ENCODE data around the gene SPOCD1. TPM values are rescaled to one million over a fixed set of nuclear protein-coding genes. Genes with fewer than 3 reads are reported as not detected.

Gene SPOCD1
- total and polyA plus RNA-seq, 11 donors = 0.19 to 2.9 (median 0.41) TPM; not detected in 5

GRCh38 chr1:31772669-31773248, 43.1 kb downstream of the SPOCD1 start:
- Histone ChIP-seq H3K9me3 (no peaks in the 10 kb centered on the region), H3K4me3 (peak overlapping the region in 9 of 12 donors; percentile 2 to 39 (median 23)), H3K4me1 (peaks cover 3 to 30% (median 14%) of the 10 kb centered on the region in 12 donors), H3K36me3 (no peaks in the 10 kb centered on the region), H3K27ac (no peak overlapping the region), H3K27me3 (peaks cover 14 to 52% (median 38%) of the 10 kb centered on the region in 9 donors)
- TF ChIP-seq POLR2A (IDR thresholded peaks at IDR 0.05) (no peak), CTCF (IDR thresholded peaks at IDR 0.05) (no peak)
- intact Hi-C loops (cut with DNase I) = no loop called here
- DNase-seq (no peak), ATAC-seq (no peak)
- WGBS, 4 donors = 9 to 37% (median 17%) methylated on average over 15 to 49 of the region's 49 CpGs

DNA sequence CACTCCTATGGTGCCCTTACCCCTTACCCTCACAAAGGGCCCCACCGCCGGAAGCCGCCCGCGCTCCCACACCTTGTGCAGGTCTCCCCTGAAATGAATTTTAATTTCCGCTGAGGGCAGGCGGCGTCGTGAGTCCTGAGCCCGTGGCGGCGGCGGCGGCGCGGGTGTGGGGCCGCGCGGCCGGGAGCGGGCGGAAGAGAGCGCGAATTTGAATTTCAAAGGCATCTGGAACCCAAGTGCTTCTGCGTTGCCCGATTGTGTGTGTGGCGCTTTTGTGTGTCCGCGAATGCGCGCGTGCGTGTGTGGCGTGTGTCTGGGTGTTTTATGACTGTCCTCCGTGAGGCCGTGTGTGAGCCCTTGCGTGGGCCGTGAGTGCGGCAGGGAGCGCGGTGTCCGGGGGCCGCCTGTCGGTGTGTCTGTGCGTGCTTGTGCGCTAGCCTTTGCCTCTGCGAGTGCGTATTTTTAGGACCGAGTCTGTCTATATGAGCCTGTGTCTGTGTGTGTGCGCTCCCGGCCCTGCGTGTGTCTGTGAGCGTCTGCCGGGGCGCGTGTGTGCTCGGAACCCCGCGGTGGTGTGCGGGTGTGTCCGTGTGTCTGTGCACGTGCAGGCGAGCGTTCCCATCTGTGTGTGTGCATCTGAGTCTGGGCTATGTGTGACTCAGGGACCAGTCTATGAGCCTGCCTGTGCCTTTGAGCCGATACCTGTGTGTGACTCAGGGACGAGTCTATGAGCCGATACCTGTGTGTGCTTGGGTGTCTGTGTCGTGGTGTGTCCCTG, 43.7 kb downstream of the SPOCD1 start:
- Histone ChIP-seq H3K9me3 (no peaks in the 10 kb centered on the region), H3K27me3 (peaks cover 14 to 52% (median 38%) of the 10 kb centered on the region in 9 donors), H3K4me1 (peaks cover 3 to 30% (median 14%) of the 10 kb centered on the region in 12 donors), H3K4me3 (peak overlapping the region in 10 of 12 donors; percentile 2 to 39 (median 28)), H3K27ac (no peak overlapping the region), H3K36me3 (no peaks in the 10 kb centered on the region)
- no peak for TF ChIP-seq POLR2A (IDR thresholded peaks at IDR 0.05)
- TF ChIP-seq CTCF (IDR thresholded peaks at IDR 0.05) = peak in 2 of 12 donors; percentile 3 to 9
- peak in 3 of 4 donors; percentile 10 to 40 (median 27) for ATAC-seq
- no peak for DNase-seq
- WGBS, 4 donors = 11 to 19% (median 13%) methylated on average over 45 to 68 of the region's 68 CpGs
- intact Hi-C loops (cut with DNase I) = no loop called here

DNA sequence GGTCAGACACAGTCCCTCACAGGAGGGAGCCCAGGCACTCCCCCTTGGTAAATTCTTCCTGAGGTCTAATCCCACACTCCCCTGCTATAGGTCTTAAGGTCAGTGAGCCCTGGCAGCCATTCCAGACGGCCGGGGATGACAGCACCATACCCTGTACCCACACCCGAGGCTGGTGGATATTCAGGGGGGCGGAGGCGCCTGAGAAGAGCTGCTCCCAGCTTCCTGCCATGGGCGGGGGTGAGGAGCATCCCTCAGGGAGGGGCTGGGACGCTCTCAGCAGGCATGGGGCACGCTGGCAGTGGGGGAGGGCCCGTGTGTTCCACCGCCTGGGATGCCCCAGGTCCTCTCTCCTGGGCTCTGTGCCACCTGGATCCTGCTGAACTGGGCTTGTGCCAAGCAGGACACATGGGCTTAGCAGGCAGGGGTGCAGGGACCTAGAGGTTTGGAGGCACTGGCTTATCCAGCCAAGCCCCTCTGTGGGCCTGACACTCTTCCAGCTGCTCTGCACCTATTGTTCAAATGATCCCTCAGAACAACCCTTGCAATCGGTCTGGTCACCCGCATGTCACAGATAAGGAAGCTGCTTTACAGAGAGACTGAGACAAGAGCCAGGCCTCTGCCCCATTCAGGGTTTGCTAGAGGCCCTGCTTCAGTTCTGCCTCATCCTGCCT, 46.0 kb downstream of the SPOCD1 start:
- peaks cover 14 to 48% (median 31%) of the 10 kb centered on the region in 9 donors for H3K27me3 ChIP-seq
- H3K27ac ChIP-seq = peak overlapping the region in 1 of 12 donors; percentile 13
- ATAC-seq (peak; percentile 71 to 92 (median 78)), DNase-seq (peak in 4 of 5 donors; percentile 69 to 85 (median 74))
- intact Hi-C loops (cut with DNase I) = no loop called here
- TF ChIP-seq POLR2A (IDR thresholded peaks at IDR 0.05) = no peak
- TF ChIP-seq CTCF (IDR thresholded peaks at IDR 0.05) = no peak
- no peak overlapping the region for H3K4me3 ChIP-seq
- no peaks in the 10 kb centered on the region for H3K9me3 ChIP-seq
- no peaks in the 10 kb centered on the region for H3K36me3 ChIP-seq
- peaks cover 3 to 30% (median 14%) of the 10 kb centered on the region in 12 donors for H3K4me1 ChIP-seq
- 34 to 51% (median 40%) methylated on average over 6 to 12 of the region's 12 CpGs for WGBS, 4 donors

All from heart left ventricle (tissue), 16 donors.